Right lobe of liver (tissue), 6 donors: ENCODE measurements around the gene SLC37A1. TPM values are rescaled to one million over a fixed set of nuclear protein-coding genes. Genes with fewer than 3 reads are reported as not detected.
A peak's percentile ranks its signal among the peaks of the same experiment; 100 is the strongest.

ENCODE experiments used
- ATAC-seq, 4 donors: fragments of 200-7000 bp; cut with Tn5 transposase; one replicate each; pipeline ENCODE4 v1.9.1; 2020; ENCODE audit warnings: mild to moderate bottlenecking in 4 of 4, moderate library complexity in 4 of 4
- DNase-seq, 3 donors: peaks; one replicate each; pipeline ENCODE4 v3.0.0-alpha.2; 2020
- H3K27ac ChIP-seq, 3 donors: fragments of 200-600 bp; one replicate each; pipeline ENCODE4 v1.8.0; 2022
- H3K27me3 ChIP-seq, 2 donors: fragments of 200-600 bp; one replicate each; pipeline ENCODE4 v1.8.0; 2022
- H3K36me3 ChIP-seq, 4 donors: fragments of 200-600 bp; sonication (generic) in 1 of 4; one replicate each; pipeline versions ENCODE4 v1.5.1 to v1.8.0; 2017 to 2022; ENCODE audit warnings: control low read depth in 1 of 4
- H3K4me1 ChIP-seq, 4 donors: fragments of 200-600 bp; sonication (generic) in 1 of 4; one replicate each; pipeline versions ENCODE4 v1.5.1 to v1.8.0; 2017 to 2022; ENCODE audit warnings: control low read depth in 1 of 4
- H3K4me3 ChIP-seq, 3 donors: fragments of 200-600 bp; one replicate each; pipeline ENCODE4 v1.8.0; 2022
- H3K9me3 ChIP-seq, 4 donors: fragments of 200-600 bp; sonication (generic) in 1 of 4; one replicate each; pipeline versions ENCODE4 v1.5.1 to v1.8.0; 2017 to 2022; ENCODE audit warnings: control low read depth in 1 of 4
- POLR2A ChIP-seq: fragments of 450-650 bp; IDR thresholded peaks from one replicate; pipeline ENCODE4 v1.6.1; 2017; ENCODE audit warnings: antibody characterized with exemption, mild to moderate bottlenecking
- WGBS: methylation state at CpG from one replicate; pipeline ENCODE4 v1.1.6; 2018; ENCODE audit warnings: low coverage, low lambda C conversion rate; ENCODE audit not compliant: insufficient coverage; ENCODE audit errors: missing lambda C conversion rate; 5-methylcytosine and 5-hydroxymethylcytosine counted together
- intact Hi-C, 2 donors: fragments of 100-400 bp; cut with DNase I; formaldehyde crosslinking; loops; one replicate each; pipeline versions ENCODE4 v1.11.2 to v1.14.1; 2022
- total RNA-seq, 6 experiments: library from RNA; depleted of rRNA in 2 of 6; stranded (reverse); fragments of >200 nt in 2 of 6; fragmentation: NEBNext Ultra II Directional in 3 of 6; extraction: Animal tissue kit (Norgen Biotek cat#: 25700) in 3 of 6; gene quantifications; one replicate each; pipeline versions ENCODE4 v1.1.0 to v1.2.4, GENCODE V29; 2016 to 2023
- TF ChIP-seq, protein P1 (sequence below), 4 donors: fragments of 200-600 bp in 3 of 4; fragments of 450-650 bp in 1 of 4; IDR thresholded peaks; one replicate each; pipeline versions ENCODE4 v1.5.1 to v1.8.0; 2016 to 2022; ENCODE audit warnings: antibody characterized with exemption in 4 of 4, mild to moderate bottlenecking in 2 of 4
- donor health status: DM: no; HTN: yes; CAD: no.
- donor health status: DM: no; HTN: no; CAD: no.
- donor health status: DM: no; HTN: no; CAD: no.
- donor health status: DM: no; HTN: yes; CAD: no.
- donor health status: DM: no; HTN: yes; CAD: no.

SLC37A1 gene
- total RNA-seq, 6 experiments from 2014 or later = 2.5 to 10.8 (median 6.2) TPM

DNA sequence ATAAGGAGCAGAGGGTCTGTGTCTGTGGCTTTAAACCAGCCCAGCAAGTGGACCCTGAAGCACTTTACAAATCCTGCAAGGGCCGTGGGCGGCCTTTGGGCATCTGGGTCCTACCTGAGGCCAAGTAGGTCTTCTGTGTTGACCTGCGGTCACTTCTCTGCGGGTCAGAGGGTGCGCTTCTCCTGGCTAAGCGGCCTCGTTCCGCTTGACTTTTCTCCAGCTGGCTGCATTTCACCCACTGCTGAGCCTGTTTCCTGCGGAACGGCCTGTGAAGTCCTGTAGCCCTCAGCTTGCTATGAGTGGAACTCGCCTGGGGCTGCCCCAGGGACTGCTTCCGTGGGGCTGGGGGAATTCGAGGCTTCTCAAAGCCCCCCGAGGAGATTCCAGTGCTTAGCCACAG is 43.3 kb downstream of the SLC37A1 start:
- no peaks in the 10 kb centered on the region for H3K27me3 ChIP-seq
- no peak overlapping the region for H3K4me3 ChIP-seq
- TF ChIP-seq, protein P1, sequence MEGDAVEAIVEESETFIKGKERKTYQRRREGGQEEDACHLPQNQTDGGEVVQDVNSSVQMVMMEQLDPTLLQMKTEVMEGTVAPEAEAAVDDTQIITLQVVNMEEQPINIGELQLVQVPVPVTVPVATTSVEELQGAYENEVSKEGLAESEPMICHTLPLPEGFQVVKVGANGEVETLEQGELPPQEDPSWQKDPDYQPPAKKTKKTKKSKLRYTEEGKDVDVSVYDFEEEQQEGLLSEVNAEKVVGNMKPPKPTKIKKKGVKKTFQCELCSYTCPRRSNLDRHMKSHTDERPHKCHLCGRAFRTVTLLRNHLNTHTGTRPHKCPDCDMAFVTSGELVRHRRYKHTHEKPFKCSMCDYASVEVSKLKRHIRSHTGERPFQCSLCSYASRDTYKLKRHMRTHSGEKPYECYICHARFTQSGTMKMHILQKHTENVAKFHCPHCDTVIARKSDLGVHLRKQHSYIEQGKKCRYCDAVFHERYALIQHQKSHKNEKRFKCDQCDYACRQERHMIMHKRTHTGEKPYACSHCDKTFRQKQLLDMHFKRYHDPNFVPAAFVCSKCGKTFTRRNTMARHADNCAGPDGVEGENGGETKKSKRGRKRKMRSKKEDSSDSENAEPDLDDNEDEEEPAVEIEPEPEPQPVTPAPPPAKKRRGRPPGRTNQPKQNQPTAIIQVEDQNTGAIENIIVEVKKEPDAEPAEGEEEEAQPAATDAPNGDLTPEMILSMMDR (IDR thresholded peaks at IDR 0.05) = no peak
- TF ChIP-seq POLR2A = no peak
- DNase-seq = peak; percentile 73 to 92 (median 89)
- H3K27ac ChIP-seq = peak overlapping the region in 1 of 3 donors; percentile 59
- ATAC-seq = peak; percentile 97 to 98 (median 97)
- intact Hi-C loops = no loop called here
- peaks cover 0 to 14% (median 0%) of the 10 kb centered on the region in 4 donors for H3K36me3 ChIP-seq
- peaks cover 0 to 12% (median 5%) of the 10 kb centered on the region in 4 donors for H3K4me1 ChIP-seq
- WGBS = 48% methylated on average over 7 of the region's 14 CpGs
- H3K9me3 ChIP-seq = no peaks in the 10 kb centered on the region

DNA sequence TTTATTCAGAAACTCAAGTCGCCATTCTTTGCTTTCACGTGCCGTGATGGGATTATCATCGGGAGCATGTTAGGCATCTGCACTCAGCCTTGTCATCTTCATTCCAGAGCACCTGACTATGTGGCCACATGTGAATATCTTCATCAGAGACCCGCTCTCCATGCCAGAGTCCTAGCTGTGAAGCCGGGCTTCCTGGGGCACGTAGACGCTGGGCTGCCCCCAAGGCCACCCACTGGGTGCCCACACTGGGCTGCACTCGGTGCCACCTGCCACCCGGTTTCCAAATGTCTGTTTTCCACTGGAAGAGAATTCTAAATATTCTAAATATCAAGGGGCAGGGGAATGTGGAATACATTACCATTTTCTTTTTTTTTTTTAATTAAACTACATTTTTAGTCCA is 43.8 kb downstream of the SLC37A1 start:
- H3K4me1 ChIP-seq = peaks cover 0 to 12% (median 5%) of the 10 kb centered on the region in 4 donors
- no peaks in the 10 kb centered on the region for H3K27me3 ChIP-seq
- TF ChIP-seq, protein P1 (IDR thresholded peaks at IDR 0.05) = no peak
- no peak for TF ChIP-seq POLR2A
- H3K9me3 ChIP-seq = no peaks in the 10 kb centered on the region
- H3K36me3 ChIP-seq = peaks cover 0 to 14% (median 2%) of the 10 kb centered on the region in 4 donors
- peak overlapping the region in 1 of 3 donors; percentile 33 for H3K27ac ChIP-seq
- intact Hi-C loops = no loop called here
- ATAC-seq (no peak), DNase-seq (peak in 2 of 3 donors; percentile 2 to 46)
- 54% methylated on average over 7 of the region's 10 CpGs for WGBS
- no peak overlapping the region for H3K4me3 ChIP-seq

DNA sequence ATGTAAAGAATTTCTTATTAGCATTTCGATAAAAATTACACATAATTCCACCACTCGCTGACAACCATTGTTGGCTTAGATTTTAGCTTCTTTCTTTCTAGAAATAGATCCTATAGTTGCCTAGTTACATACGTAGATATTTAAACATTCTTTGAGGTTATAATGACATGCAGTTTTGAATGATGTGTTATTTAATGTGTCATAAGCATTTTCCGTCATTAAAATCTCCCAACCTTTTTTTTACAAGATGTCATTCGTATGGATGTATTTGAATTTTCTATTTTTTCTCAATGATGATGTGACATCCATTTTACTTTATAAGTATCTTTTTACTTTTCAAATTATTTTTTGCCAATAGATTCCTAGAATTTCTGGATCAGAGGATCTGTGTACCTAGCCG is 44.7 kb downstream of the SLC37A1 start:
- Histone ChIP-seq H3K4me3 (no peak overlapping the region), H3K27ac (no peak overlapping the region), H3K4me1 (peaks cover 0 to 12% (median 5%) of the 10 kb centered on the region in 4 donors), H3K27me3 (no peaks in the 10 kb centered on the region), H3K36me3 (peaks cover 0 to 14% (median 2%) of the 10 kb centered on the region in 4 donors), H3K9me3 (no peaks in the 10 kb centered on the region)
- ATAC-seq (no peak), DNase-seq (no peak)
- intact Hi-C loops = no loop called here
- WGBS = 93% methylated on average over 6 of the region's 6 CpGs
- no peak for TF ChIP-seq POLR2A
- TF ChIP-seq, protein P1 (IDR thresholded peaks at IDR 0.05) = no peak

DNA sequence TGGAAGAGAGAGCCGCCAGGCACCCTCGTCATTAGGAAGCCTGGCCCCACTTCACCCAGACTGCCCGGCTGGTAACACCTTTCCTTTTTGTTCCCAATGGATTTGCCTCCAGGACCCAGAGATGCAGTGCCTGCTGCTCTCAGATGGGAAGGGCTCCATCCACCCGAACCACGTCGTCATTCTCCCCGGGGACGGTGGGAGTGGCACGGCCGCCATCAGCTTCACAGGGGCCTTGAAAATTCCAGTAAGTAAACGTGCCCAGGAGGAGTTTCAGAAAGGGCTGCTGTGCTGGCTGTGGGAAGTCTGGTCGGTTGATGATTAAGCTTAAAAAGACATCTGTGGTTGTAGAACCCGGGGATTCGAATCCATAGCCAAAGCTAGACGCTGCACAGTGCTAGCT is 45.2 kb downstream of the SLC37A1 start:
- Histone ChIP-seq H3K27me3 (no peaks in the 10 kb centered on the region), H3K36me3 (peaks cover 0 to 14% (median 2%) of the 10 kb centered on the region in 4 donors), H3K27ac (no peak overlapping the region), H3K4me1 (peaks cover 0 to 12% (median 5%) of the 10 kb centered on the region in 4 donors), H3K9me3 (no peaks in the 10 kb centered on the region), H3K4me3 (no peak overlapping the region)
- ATAC-seq (no peak), DNase-seq (peak in 1 of 3 donors; percentile 30)
- intact Hi-C loops = no loop called here
- TF ChIP-seq, protein P1 (IDR thresholded peaks at IDR 0.05) = no peak
- TF ChIP-seq POLR2A = no peak
- 97% methylated on average over 3 of the region's 15 CpGs for WGBS
